ENCODE data around the gene CASP8AP2.
"Not testable (repeated sequence)": the region's sequence is repeated elsewhere in the genome, so short reads cannot be mapped to it uniquely, and the experiment has no call there.

CASP8AP2 gene

GRCh38 chr6:89826029-89826528 lies 3.6 kb upstream of the CASP8AP2 start:
- DNase-seq (ENCODE audit: low read depth), result no peak

- not testable (repeated sequence) for DNase-seq (ENCODE audit: low read depth)
These were observed 1.1 kb upstream of the CASP8AP2 start for GRCh38 chr6:89828475-89828987.

GRCh38 chr6:89828988-89829471 lies 650 bp upstream of the CASP8AP2 start:
- peak; percentile 11 for DNase-seq (ENCODE audit: low read depth)

DNA sequence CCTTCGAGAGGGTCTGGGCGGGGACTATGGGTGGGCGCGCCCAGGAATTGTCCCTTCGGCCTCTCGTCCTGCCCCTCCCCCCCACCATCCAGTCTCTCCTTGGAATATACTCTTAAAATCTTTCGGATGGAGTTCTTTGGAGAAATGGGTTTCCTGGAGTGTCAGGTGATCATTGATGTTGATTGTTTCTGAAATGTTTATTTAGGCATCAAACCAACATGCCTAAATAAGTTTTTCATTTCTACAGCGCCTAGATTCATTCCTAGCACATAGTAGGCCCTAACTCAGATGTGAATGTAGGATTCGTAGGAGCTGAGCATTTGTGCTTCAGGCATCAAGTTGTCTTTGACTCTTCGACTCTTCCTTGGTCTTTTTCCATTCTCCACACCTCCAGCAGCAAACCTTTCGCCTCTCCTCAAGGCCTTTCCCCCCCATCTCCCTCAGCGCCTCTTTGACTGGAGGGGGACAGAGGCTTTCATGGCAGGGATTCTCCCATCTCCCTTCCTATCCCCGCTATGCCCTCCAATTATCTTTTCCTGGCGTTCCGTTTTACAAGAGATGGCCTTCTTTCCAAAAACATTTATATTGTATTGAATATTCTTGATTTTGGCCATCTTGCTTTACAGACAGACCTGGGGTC lies 610 bp downstream of the CASP8AP2 start:
- no peak for DNase-seq (ENCODE audit: low read depth)

DNA sequence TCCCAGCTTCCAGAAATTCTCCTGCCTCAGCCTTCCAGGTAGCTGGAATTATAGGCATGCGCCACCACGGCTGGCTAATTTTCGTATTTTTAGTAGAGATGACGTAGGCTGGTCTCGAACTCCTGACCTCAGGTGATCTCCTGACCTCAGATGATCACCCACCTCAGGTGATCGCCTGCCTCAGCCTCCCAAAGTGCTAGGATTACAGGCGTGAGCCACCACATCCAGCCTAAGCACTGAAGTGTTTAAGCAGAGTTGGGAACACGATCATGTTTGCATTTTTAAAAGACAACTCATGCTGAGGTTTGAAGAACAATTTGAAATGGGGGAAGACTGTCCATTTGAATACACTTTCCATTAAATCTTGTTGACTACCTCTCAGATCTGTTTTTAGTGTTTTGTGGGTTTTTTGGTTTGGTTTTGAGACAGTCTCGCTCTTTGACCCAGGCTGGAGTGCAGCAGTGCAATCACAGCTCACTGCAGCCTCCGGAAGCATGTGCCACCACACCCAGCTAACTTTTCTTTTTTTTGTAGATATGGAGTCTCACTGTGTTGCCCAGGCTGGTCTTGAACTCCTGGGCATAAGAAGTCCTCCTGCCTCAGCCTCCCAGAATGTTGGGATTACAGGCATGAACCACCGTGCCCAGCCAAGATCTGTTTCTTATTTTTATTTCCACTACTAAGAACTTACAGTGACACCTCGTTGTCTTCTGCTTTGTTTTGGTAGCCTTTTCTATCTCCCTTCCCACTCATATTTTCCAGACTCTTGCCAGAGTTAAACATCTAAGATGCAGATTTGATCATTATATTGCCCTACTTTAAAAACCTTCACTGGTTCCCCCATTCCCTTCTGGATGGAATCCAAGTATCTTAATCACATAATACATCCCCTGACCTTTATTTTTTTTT lies 5.5 kb downstream of the CASP8AP2 start:
- DNase-seq (ENCODE audit: low read depth), result peak; percentile 12

DNA sequence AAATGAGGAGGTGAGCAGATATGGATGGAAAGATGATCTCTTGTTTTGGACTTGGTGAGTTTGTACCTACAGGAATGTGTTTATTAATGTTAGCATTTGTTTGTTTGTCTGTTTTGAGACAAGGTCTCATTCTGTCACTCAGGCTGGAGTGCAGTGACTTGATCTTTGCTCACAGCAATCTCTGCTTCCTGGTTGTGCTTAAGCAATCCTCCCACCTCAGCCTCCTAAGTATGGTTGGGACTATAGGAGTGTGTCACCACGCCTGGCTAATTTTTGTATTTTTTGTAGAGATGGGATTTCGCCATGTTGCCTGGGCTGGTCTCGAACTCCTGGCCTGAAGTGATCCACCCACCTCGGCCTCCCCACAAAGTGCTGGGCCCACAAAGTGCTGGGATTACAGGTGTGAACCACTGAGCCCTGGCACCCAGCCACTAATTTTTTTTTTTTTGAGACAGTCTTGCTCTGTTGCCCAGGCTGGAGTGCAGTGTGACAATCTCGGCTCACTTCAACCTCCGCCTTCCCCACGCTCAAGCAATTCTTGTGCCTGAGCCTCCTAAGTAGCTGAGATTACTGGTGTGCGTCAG lies 7.1 kb downstream of the CASP8AP2 start:
- DNase-seq (ENCODE audit: low read depth), result no peak

- DNase-seq (ENCODE audit: low read depth), result no peak
These were observed 10.9 kb downstream of the CASP8AP2 start for GRCh38 chr6:89840538-89840937.

GRCh38 chr6:89842228-89842627 lies 12.5 kb downstream of the CASP8AP2 start:
- DNase-seq (ENCODE audit: low read depth), result no peak

DNA sequence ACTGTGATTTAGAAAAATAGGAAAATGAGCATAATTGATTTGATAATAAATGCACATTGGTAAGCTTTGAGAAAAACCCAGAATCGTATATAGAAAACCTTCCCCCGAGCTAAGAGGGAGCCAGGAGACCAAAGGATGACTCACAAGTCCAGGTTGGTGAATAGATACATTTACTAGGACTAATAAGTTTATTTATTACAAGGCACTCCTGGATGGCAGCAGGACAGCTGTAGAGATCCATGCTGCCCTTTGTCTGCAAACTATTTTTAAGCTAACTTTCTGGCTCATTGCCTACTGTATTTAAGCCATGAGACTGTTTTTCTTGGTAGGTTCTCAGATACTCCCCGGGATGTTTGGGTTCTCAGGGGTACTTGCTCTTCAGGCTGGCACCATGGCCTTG lies 13.4 kb downstream of the CASP8AP2 start:
- no peak for DNase-seq (ENCODE audit: low read depth)

- DNase-seq (ENCODE audit: low read depth), result not testable (repeated sequence)
These were observed 17.8 kb downstream of the CASP8AP2 start for GRCh38 chr6:89847513-89847912.

GRCh38 chr6:89853068-89853467 lies 23.4 kb downstream of the CASP8AP2 start:
- no peak for DNase-seq (ENCODE audit: low read depth)

DNA sequence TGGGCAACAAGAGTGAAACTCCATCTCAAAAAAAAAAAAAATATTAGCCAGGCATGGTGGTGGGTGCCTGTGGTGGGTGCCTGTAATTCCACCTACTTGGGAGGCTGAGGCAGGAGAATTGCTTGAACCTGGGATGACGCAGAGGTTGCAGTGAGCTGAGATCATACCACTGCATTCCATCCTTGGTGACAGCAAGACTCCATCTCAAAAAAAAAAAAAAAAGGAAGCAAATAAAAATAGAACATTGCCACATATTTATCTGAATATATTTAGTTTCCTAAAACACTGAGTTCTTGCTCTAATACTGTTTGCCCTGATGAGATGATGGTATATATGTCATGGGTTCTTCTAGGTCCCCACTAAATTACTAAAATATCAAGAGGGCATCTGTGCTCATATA lies 28.4 kb downstream of the CASP8AP2 start:
- no peak for DNase-seq (ENCODE audit: low read depth)

DNA sequence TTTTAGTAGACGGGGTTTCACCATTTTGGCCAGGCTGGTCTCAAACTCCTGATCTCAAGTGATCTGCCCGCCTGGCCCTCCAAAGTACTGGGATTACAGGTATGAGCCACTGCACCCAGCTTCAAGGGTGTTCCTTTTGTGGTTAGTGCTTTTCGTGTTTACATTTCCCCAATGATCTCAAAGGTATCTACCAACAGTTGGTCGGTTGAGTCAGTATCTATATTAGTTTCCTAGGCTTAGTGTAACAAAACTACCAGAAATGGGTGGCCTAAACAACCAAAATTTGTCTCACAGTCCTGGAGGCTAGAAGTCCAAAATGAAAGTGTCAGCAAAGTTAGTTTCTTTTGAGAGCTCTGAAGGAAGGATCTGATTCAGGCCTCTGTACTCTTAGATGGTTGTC lies 30.1 kb downstream of the CASP8AP2 start:
- DNase-seq (ENCODE audit: low read depth), result no peak

- no peak for DNase-seq (ENCODE audit: low read depth)
These were observed 32.6 kb downstream of the CASP8AP2 start for GRCh38 chr6:89862273-89862672.

- DNase-seq (ENCODE audit: low read depth), result no peak
These were observed 33.0 kb downstream of the CASP8AP2 start for GRCh38 chr6:89862698-89863097.

- DNase-seq (ENCODE audit: low read depth), result no peak
These were observed 36.5 kb downstream of the CASP8AP2 start for GRCh38 chr6:89866024-89866678.

DNA sequence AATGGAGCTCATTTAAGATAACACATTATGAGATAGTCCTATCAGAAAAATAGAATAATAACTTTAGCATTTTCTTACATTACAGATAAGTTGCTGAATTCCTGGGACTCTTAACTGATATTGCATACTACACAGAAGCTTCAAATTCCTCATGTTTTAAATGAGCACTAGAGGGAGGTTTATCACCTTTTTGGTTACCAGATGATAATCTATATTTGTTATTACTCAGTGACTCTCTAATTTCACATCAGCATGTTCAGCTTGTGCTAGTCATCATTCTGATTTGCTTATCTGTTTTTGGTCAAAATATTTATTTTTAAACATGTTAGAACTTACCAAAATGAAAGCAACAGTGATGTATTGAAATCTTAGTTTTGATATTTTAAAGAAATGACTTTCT lies 44.0 kb downstream of the CASP8AP2 start:
- no peak for DNase-seq (ENCODE audit: low read depth)

GRCh38 chr6:89874438-89874837 lies 44.8 kb downstream of the CASP8AP2 start:
- no peak for DNase-seq (ENCODE audit: low read depth)

DNA sequence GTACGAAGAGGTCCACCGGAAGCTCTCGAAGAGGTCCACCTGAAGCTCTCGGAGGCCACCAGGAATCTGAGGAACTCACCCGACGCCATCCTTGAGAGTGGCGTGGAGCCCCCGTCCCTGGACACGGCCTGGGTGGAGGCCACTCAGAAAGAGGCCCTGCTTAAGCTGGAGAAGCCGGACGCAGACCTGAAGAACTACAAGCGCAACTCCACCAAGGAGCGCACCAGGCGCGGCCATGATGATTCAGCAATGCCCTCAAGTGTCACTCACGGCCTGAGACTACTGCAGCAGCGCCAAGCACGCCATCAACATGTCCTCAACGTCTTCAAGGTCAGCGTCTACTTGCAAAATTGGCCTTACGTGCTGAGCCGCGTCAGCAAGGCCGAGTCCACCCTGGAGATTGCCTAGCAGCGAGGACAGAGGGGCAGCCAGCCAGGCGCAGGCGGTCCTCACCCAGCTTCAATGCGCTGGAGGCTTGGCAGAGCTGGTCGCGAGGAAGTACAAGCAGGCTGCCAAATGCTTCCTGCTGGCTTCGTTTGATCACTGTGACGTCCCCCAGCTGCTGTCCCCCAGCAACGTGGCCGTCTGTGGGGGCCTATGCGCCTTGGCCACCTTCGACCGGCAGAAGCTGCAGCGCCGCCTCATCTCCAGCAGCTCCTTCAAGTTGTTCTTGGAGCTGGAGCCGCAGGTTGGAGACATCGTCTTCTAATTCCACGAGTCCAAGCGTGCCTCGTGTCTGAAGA lies 56.9 kb downstream of the CASP8AP2 start:
- DNase-seq (ENCODE audit: low read depth), result no peak

- no peak for DNase-seq (ENCODE audit: low read depth)
These were observed 57.9 kb downstream of the CASP8AP2 start for GRCh38 chr6:89887452-89888137.

- no peak for DNase-seq (ENCODE audit: low read depth)
These were observed 58.4 kb downstream of the CASP8AP2 start for GRCh38 chr6:89888138-89888514.
